IMR-90 (cell line): ENCODE results near the gene TENM3. TPM values are rescaled to one million over a fixed set of nuclear protein-coding genes. Genes with fewer than 3 reads are reported as not detected.

Experiments used
- ATAC-seq: fragments of 200-7000 bp; cut with Tn5 transposase; 2 replicates; pipeline ENCODE4 v1.9.1; 2020; ENCODE audit warnings: low read depth, mild to moderate bottlenecking, moderate library complexity
- BruUV-seq: library from RNA; stranded (reverse); fragments of 400-500 nt; replicated peaks from 2 replicates; lab custom pipeline; 2021; lab: Mats Ljungman, UMichigan
- CTCF ChIA-PET: fragments of 300-600 bp; formaldehyde crosslinking; extraction: SDS; loops from one replicate; lab custom pipeline; 2021; ENCODE audit warnings: antibody characterized with exemption; lab: Yijun Ruan, JAX
- POLR2A ChIA-PET: fragments of 300-600 bp; sonication (Branson Sonifier 250); formaldehyde crosslinking; loops from one replicate; lab custom pipeline; 2022; ENCODE audit warnings: antibody characterized with exemption; ENCODE audit not compliant: unreplicated experiment; lab: Charles Lee
- DNase-seq: peaks from one replicate; pipeline ENCODE4 v3.0.0; 2013
- H2AFZ ChIP-seq: replicated peaks from 2 replicates; pipeline ENCODE3; 2013; ENCODE audit warnings: low read length, mild to moderate bottlenecking; ENCODE audit not compliant: poor library complexity
- H2AK5ac ChIP-seq: 2 replicates; pipeline ENCODE4 v1.6.1; 2013; ENCODE audit warnings: low read depth, low read length, inconsistent platforms
- H2AK9ac ChIP-seq: replicated peaks from 2 replicates; pipeline ENCODE3; 2013; ENCODE audit warnings: mild to moderate bottlenecking, low read depth, low read length, moderate library complexity; ENCODE audit not compliant: poor library complexity
- H2BK120ac ChIP-seq: 2 replicates; pipeline ENCODE4 v1.6.1; 2013; ENCODE audit warnings: low read depth, low read length, inconsistent platforms
- H2BK15ac ChIP-seq: 3 replicates; pipeline ENCODE4 v1.6.1; 2013; ENCODE audit warnings: low read depth, low read length, inconsistent platforms
- H2BK20ac ChIP-seq: 2 replicates; pipeline ENCODE4 v1.6.1; 2013; ENCODE audit warnings: low read depth, mild to moderate bottlenecking, inconsistent platforms, low read length, moderate library complexity
- H2BK5ac ChIP-seq: 2 replicates; pipeline ENCODE4 v1.6.1; 2013; ENCODE audit warnings: mild to moderate bottlenecking, low read depth, low read length, inconsistent platforms; ENCODE audit not compliant: poor library complexity, severe bottlenecking
- H3K14ac ChIP-seq: replicated peaks from 2 replicates; pipeline ENCODE4 v1.6.1; 2013; ENCODE audit warnings: low read depth, low read length, inconsistent platforms
- H3K18ac ChIP-seq: 2 replicates; pipeline ENCODE4 v1.6.1; 2013; ENCODE audit warnings: low read depth, low read length, control low read depth
- H3K23ac ChIP-seq: 2 replicates; pipeline ENCODE4 v1.6.1; 2013; ENCODE audit warnings: low read depth, low read length, inconsistent platforms
- H3K27ac ChIP-seq: 2 replicates; pipeline ENCODE4 v1.5.1; 2013; ENCODE audit warnings: mild to moderate bottlenecking, control low read depth, low read length; ENCODE audit not compliant: insufficient read depth
- H3K27me3 ChIP-seq: 2 replicates; pipeline ENCODE4 v1.6.1; 2013; ENCODE audit warnings: low read length; ENCODE audit not compliant: control insufficient read depth, insufficient read depth
- H3K36me3 ChIP-seq: 2 replicates; pipeline ENCODE4 v1.6.1; 2013; ENCODE audit warnings: low read length, mixed read lengths; ENCODE audit not compliant: control insufficient read depth, insufficient read depth
- H3K4ac ChIP-seq: 2 replicates; pipeline ENCODE4 v1.6.1; 2013; ENCODE audit warnings: low read depth, low read length, inconsistent platforms
- H3K4me1 ChIP-seq: 2 replicates; pipeline ENCODE4 v1.6.1; 2013; ENCODE audit warnings: low read length, mixed read lengths; ENCODE audit not compliant: control insufficient read depth, insufficient read depth
- H3K4me2 ChIP-seq: 2 replicates; pipeline ENCODE4 v1.6.1; 2013; ENCODE audit warnings: low read depth, mild to moderate bottlenecking, control low read depth, low read length, moderate library complexity
- H3K4me3 ChIP-seq: 2 replicates; pipeline ENCODE4 v1.5.1; 2013; ENCODE audit warnings: low read depth, mild to moderate bottlenecking, control low read depth, low read length, moderate library complexity; ENCODE audit not compliant: insufficient read depth
- H3K56ac ChIP-seq: 2 replicates; pipeline ENCODE4 v1.6.1; 2013; ENCODE audit warnings: low read length, inconsistent platforms; ENCODE audit not compliant: insufficient read depth; ENCODE audit errors: extremely low read depth
- H3K79me1 ChIP-seq, 2 experiments: 2 replicates each; pipeline ENCODE4 v1.6.1; 2013; ENCODE audit warnings: low read length in 2 of 2, inconsistent platforms in 1 of 2, low read depth in 1 of 2
- H3K9ac ChIP-seq: 2 replicates; pipeline ENCODE4 v1.6.1; 2013; ENCODE audit warnings: low read depth, low read length, control low read depth
- H3K9me1 ChIP-seq: 2 replicates; pipeline ENCODE4 v1.6.1; 2013; ENCODE audit warnings: low read length, inconsistent platforms; ENCODE audit not compliant: insufficient read depth
- H3K9me3 ChIP-seq: 2 replicates; pipeline ENCODE4 v1.6.1; 2013; ENCODE audit warnings: low read length; ENCODE audit not compliant: control insufficient read depth, insufficient read depth
- H4K20me1 ChIP-seq: 2 replicates; pipeline ENCODE4 v1.6.1; 2013; ENCODE audit warnings: low read length, inconsistent platforms; ENCODE audit not compliant: insufficient read depth
- H4K5ac ChIP-seq: 2 replicates; pipeline ENCODE4 v1.6.1; 2013; ENCODE audit warnings: mild to moderate bottlenecking, low read depth, low read length, control low read depth
- H4K8ac ChIP-seq, 2 experiments: 2 replicates each; pipeline ENCODE4 v1.6.1; 2013; ENCODE audit warnings: low read depth in 2 of 2, low read length in 2 of 2, control low read depth in 1 of 2, inconsistent platforms in 1 of 2
- H4K91ac ChIP-seq: 2 replicates; pipeline ENCODE4 v1.6.1; 2013; ENCODE audit warnings: low read depth, low read length, inconsistent platforms; ENCODE audit not compliant: insufficient read depth
- BHLHE40 ChIP-seq: fragments of 150-350 bp; IDR thresholded peaks from 2 replicates; pipeline ENCODE4 v1.6.1; 2016; ENCODE audit warnings: mild to moderate bottlenecking, low read depth, low read length
- CEBPB ChIP-seq: IDR thresholded peaks from 2 replicates; pipeline ENCODE4 v1.6.1; 2012; ENCODE audit warnings: low read depth, low read length, improper control_type of control experiment
- CHD1 ChIP-seq: IDR thresholded peaks from 2 replicates; pipeline ENCODE4 v1.6.1; 2012; ENCODE audit warnings: low read depth, low read length, improper control_type of control experiment
- FOS ChIP-seq: fragments of 150-350 bp; IDR thresholded peaks from 2 replicates; pipeline ENCODE4 v1.6.1; 2016; ENCODE audit warnings: low read depth, low read length
- MAFK ChIP-seq: IDR thresholded peaks from 2 replicates; pipeline ENCODE4 v1.6.1; 2012; ENCODE audit warnings: low read depth, low read length, improper control_type of control experiment
- MAZ ChIP-seq: IDR thresholded peaks from 2 replicates; pipeline ENCODE4 v1.6.1; 2012; ENCODE audit warnings: low read depth, mild to moderate bottlenecking, low read length, improper control_type of control experiment, moderate library complexity, borderline replicate concordance
- MXI1 ChIP-seq: IDR thresholded peaks from 2 replicates; pipeline ENCODE4 v1.6.1; 2012; ENCODE audit warnings: low read depth, mild to moderate bottlenecking, low read length, moderate library complexity, borderline replicate concordance
- NFE2L2 ChIP-seq: fragments of 150-350 bp; IDR thresholded peaks from 2 replicates; pipeline ENCODE4 v1.6.1; 2016; ENCODE audit warnings: low read depth, mild to moderate bottlenecking, low read length
- POLR2A ChIP-seq: IDR thresholded peaks from 2 replicates; pipeline ENCODE4 v1.6.1; 2012; ENCODE audit warnings: mild to moderate bottlenecking, low read depth, low read length
- RAD21 ChIP-seq: IDR thresholded peaks from 2 replicates; pipeline ENCODE4 v1.6.1; 2012; ENCODE audit warnings: low read length, improper control_type of control experiment
- RFX5 ChIP-seq: IDR thresholded peaks from 2 replicates; pipeline ENCODE4 v1.8.0; 2012; ENCODE audit warnings: low read depth, mild to moderate bottlenecking, low read length, moderate library complexity
- SMC3 ChIP-seq: fragments of 150-350 bp; IDR thresholded peaks from 2 replicates; pipeline ENCODE4 v1.6.1; 2016; ENCODE audit warnings: low read depth, mild to moderate bottlenecking, antibody characterized with exemption, low read length, moderate library complexity
- WGBS, 2 experiments: methylation state at CpG; one replicate each; pipeline versions ENCODE4 v1.1.5 to v1.1.7; 2013; ENCODE audit warnings: missing lambda C conversion rate in 2 of 2; ENCODE audit not compliant: insufficient read length in 1 of 2; ENCODE audit errors: extremely low coverage in 2 of 2; 5-methylcytosine and 5-hydroxymethylcytosine counted together
- dilution Hi-C: fragments of 300-500 bp; cut with HindIII; formaldehyde crosslinking; loops from one replicate; pipeline ENCODE4 v1.14.3; 2018; ENCODE audit warnings: low sequenced_read_pairs; ENCODE audit not compliant: unreplicated experiment
- in situ Hi-C: fragments of 300-500 bp; cut with MboI; formaldehyde crosslinking; loops from 3 replicates; pipeline ENCODE4 v1.14.3; 2019; ENCODE audit warnings: low sequenced_read_pairs, inconsistent platforms, mixed read lengths
- intact Hi-C: fragments of 100-400 bp; cut with micrococcal nuclease; formaldehyde crosslinking; loops from 2 replicates; pipeline ENCODE4 v1.10.0; 2022
- polyA plus RNA-seq, 3 experiments: library from polyadenylated mRNA; depleted of rRNA; stranded (reverse); fragments of >200 nt; gene quantifications; 2 replicates each; pipeline ENCODE4 v1.2.3, GENCODE V29; 2012; ENCODE audit warnings: low replicate concordance in 1 of 3
- total RNA-seq: library from RNA; depleted of rRNA; stranded (reverse); fragments of >200 nt; gene quantifications from 2 replicates; pipeline ENCODE4 v1.2.3, GENCODE V29; 2012
- TF ChIP-seq, protein P1 (sequence below): fragments of 150-350 bp; IDR thresholded peaks from 2 replicates; pipeline ENCODE4 v1.6.1; 2017; ENCODE audit warnings: mild to moderate bottlenecking, antibody characterized with exemption, low read length, low read depth
- TF ChIP-seq, protein P2 (sequence below): conservative IDR thresholded peaks from 2 replicates; pipeline ENCODE4 v1.5.1; 2012; ENCODE audit warnings: mild to moderate bottlenecking, low read depth, low read length, improper control_type of control experiment
- TF ChIP-seq, protein P3 (sequence below): fragments of 150-350 bp; IDR thresholded peaks from 2 replicates; pipeline ENCODE4 v1.6.1; 2016; ENCODE audit warnings: low read depth, mild to moderate bottlenecking, low read length, moderate library complexity, borderline replicate concordance

TENM3 gene
- total and polyA plus RNA-seq, 2 of the 4 experiments (the other 2 are of a cell fraction) = 29.9 to 173 TPM

DNA sequence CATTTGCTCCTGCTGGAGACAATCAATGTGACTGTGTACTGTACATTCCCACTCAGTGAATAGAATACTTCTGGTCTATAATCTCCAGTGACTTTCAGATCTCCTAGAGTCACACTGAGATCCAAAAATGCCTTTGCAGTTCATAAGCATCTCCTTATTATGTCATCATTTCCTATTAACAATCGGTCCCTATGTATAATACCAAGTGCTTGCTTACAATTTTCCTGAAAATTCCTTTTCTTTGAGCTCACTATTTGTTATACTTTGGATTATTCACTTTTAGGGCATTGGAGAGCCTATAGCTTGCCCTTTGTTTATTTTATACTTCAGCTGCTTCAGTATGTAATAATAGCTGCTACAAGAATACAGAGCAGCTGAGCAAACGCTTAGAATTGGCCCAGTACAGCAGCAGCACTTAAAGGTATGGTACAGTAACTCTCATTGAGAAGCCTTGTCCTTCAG lies 361.0 kb downstream of the TENM3 start:
- Histone ChIP-seq H3K36me3 (no peaks in the 10 kb centered on the region), H3K18ac (peak overlapping the region; percentile 40; the same call in 1 of the 2 replicates), H2AK5ac (no peak overlapping the region), H3K56ac (no peak overlapping the region), H2AFZ (no peak overlapping the region), H2BK20ac (no peak overlapping the region), H2BK15ac (no peak overlapping the region), H2BK5ac (peak overlapping the region; percentile 86), H3K27ac (no peak overlapping the region), H3K79me1 (0 out of 4 replicates have a peak, but pooled peaks cover 0 to 3% of the 10 kb centered on the region in 2 experiments), H3K14ac (no peak overlapping the region), H3K9me3 (no peaks in the 10 kb centered on the region), H4K91ac (no peak overlapping the region), H3K27me3 (no peaks in the 10 kb centered on the region), H3K4ac (no peak overlapping the region), H3K9me1 (no peaks in the 10 kb centered on the region), H4K5ac (no peak overlapping the region), H3K4me2 (peak overlapping the region; percentile 58; the same call in 1 of the 2 replicates), H2BK120ac (no peak overlapping the region; the same call in 1 of the 2 replicates), H3K4me3 (no peak overlapping the region), H3K9ac (no peak overlapping the region), H2AK9ac (no peak overlapping the region), H3K23ac (no peak overlapping the region), H3K4me1 (peaks cover 2% of the 10 kb centered on the region; the same call in 1 of the 2 replicates), H4K20me1 (no peaks in the 10 kb centered on the region), H4K8ac (no peak overlapping the region; a peak in 1 of 4 replicates)
- in situ Hi-C loops = no loop called here
- POLR2A ChIA-PET = interaction anchor here (0.6 kb wide), 1 partner anchor 675 kb away, joined by 3 read pairs; no protein-coding TSS in a partner anchor
- WGBS, 2 experiments = no CpG with 5 or more reads among the region's 2 CpGs
- no TSS peak for BruUV-seq
- DNase-seq (peak; percentile 97), ATAC-seq (peak; percentile 95)
- CTCF ChIA-PET = interaction anchor here (0.6 to 0.9 kb wide), 2 partner anchors 9 to 598 kb away, joined by 3 to 4 read pairs; no protein-coding TSS in a partner anchor
- intact Hi-C loops = loop anchor here (2.0 kb wide), 1 partner anchor 39 kb away; no protein-coding TSS in a partner anchor
- dilution Hi-C loops = no loop called here
- TF ChIP-seq MAFK (peak; percentile 20; the same call in 1 of the 2 replicates), RAD21 (no peak), MAZ (no peak), FOS (0 out of 2 replicates have a peak, but pooled peaks have one; percentile 7), POLR2A (peak; percentile 14; the same call in 1 of the 2 replicates), MXI1 (no peak), RFX5 (no peak), CEBPB (peak; percentile 36; the same call in 1 of the 2 replicates), CHD1 (no peak), BHLHE40 (no peak; the same call in 1 of the 2 replicates), SMC3 (no peak), NFE2L2 (no peak)
- TF ChIP-seq, protein P1, sequence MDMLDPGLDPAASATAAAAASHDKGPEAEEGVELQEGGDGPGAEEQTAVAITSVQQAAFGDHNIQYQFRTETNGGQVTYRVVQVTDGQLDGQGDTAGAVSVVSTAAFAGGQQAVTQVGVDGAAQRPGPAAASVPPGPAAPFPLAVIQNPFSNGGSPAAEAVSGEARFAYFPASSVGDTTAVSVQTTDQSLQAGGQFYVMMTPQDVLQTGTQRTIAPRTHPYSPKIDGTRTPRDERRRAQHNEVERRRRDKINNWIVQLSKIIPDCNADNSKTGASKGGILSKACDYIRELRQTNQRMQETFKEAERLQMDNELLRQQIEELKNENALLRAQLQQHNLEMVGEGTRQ = no peak
- TF ChIP-seq, protein P2, sequence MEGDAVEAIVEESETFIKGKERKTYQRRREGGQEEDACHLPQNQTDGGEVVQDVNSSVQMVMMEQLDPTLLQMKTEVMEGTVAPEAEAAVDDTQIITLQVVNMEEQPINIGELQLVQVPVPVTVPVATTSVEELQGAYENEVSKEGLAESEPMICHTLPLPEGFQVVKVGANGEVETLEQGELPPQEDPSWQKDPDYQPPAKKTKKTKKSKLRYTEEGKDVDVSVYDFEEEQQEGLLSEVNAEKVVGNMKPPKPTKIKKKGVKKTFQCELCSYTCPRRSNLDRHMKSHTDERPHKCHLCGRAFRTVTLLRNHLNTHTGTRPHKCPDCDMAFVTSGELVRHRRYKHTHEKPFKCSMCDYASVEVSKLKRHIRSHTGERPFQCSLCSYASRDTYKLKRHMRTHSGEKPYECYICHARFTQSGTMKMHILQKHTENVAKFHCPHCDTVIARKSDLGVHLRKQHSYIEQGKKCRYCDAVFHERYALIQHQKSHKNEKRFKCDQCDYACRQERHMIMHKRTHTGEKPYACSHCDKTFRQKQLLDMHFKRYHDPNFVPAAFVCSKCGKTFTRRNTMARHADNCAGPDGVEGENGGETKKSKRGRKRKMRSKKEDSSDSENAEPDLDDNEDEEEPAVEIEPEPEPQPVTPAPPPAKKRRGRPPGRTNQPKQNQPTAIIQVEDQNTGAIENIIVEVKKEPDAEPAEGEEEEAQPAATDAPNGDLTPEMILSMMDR = no peak
- TF ChIP-seq, protein P3, sequence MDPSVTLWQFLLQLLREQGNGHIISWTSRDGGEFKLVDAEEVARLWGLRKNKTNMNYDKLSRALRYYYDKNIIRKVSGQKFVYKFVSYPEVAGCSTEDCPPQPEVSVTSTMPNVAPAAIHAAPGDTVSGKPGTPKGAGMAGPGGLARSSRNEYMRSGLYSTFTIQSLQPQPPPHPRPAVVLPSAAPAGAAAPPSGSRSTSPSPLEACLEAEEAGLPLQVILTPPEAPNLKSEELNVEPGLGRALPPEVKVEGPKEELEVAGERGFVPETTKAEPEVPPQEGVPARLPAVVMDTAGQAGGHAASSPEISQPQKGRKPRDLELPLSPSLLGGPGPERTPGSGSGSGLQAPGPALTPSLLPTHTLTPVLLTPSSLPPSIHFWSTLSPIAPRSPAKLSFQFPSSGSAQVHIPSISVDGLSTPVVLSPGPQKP = no peak
